ENCODE results near the gene PARP6. TPM values are rescaled to one million over a fixed set of nuclear protein-coding genes. Genes with fewer than 3 reads are reported as not detected.

Gene PARP6
- total and polyA plus RNA-seq, 9 of the 15 experiments (the other 6 are each of a cell fraction or from before 2014, with no cell fraction given), result 14.8 to 83.2 (median 28.3) TPM

DNA sequence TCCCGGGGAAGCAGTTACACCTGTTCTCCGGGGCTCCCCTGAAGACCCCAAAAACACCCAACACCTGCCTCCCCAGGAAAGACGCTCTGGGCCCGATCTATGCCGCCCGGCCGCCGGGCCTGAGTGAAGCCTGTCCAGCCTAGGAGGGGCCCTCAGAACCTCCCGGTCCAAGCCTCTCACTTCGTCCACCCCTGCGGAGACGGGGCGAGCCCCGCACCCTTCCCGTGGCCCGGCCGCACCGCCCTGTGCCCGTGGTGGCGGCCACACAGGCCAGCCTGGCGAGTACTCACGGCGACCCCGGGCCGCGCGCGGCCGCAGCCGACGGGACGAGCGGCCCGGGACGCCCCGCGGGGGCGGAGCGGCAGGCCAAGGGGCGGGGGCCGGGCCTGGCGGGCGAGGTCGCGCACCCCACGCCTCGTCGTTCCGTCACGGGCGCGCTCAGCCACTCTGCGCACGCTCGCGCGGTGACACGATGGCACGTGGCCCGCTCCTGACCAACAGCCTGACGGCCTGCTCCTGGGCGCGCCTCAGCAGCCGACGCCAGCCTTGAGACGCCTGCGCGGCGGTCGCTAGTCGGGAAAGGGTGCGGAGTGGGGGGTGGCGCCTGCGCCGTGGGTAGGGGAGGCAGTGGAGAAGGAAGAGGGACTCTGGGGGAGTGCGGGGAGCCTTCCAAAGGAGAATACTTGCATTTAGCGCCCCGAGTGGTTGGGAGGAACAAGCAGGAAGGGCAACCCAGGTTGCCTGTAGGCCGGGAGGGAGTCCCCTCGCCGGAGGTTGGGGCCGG is at the start of gene PARP6 (continued):
- TF ChIP-seq, protein P1, sequence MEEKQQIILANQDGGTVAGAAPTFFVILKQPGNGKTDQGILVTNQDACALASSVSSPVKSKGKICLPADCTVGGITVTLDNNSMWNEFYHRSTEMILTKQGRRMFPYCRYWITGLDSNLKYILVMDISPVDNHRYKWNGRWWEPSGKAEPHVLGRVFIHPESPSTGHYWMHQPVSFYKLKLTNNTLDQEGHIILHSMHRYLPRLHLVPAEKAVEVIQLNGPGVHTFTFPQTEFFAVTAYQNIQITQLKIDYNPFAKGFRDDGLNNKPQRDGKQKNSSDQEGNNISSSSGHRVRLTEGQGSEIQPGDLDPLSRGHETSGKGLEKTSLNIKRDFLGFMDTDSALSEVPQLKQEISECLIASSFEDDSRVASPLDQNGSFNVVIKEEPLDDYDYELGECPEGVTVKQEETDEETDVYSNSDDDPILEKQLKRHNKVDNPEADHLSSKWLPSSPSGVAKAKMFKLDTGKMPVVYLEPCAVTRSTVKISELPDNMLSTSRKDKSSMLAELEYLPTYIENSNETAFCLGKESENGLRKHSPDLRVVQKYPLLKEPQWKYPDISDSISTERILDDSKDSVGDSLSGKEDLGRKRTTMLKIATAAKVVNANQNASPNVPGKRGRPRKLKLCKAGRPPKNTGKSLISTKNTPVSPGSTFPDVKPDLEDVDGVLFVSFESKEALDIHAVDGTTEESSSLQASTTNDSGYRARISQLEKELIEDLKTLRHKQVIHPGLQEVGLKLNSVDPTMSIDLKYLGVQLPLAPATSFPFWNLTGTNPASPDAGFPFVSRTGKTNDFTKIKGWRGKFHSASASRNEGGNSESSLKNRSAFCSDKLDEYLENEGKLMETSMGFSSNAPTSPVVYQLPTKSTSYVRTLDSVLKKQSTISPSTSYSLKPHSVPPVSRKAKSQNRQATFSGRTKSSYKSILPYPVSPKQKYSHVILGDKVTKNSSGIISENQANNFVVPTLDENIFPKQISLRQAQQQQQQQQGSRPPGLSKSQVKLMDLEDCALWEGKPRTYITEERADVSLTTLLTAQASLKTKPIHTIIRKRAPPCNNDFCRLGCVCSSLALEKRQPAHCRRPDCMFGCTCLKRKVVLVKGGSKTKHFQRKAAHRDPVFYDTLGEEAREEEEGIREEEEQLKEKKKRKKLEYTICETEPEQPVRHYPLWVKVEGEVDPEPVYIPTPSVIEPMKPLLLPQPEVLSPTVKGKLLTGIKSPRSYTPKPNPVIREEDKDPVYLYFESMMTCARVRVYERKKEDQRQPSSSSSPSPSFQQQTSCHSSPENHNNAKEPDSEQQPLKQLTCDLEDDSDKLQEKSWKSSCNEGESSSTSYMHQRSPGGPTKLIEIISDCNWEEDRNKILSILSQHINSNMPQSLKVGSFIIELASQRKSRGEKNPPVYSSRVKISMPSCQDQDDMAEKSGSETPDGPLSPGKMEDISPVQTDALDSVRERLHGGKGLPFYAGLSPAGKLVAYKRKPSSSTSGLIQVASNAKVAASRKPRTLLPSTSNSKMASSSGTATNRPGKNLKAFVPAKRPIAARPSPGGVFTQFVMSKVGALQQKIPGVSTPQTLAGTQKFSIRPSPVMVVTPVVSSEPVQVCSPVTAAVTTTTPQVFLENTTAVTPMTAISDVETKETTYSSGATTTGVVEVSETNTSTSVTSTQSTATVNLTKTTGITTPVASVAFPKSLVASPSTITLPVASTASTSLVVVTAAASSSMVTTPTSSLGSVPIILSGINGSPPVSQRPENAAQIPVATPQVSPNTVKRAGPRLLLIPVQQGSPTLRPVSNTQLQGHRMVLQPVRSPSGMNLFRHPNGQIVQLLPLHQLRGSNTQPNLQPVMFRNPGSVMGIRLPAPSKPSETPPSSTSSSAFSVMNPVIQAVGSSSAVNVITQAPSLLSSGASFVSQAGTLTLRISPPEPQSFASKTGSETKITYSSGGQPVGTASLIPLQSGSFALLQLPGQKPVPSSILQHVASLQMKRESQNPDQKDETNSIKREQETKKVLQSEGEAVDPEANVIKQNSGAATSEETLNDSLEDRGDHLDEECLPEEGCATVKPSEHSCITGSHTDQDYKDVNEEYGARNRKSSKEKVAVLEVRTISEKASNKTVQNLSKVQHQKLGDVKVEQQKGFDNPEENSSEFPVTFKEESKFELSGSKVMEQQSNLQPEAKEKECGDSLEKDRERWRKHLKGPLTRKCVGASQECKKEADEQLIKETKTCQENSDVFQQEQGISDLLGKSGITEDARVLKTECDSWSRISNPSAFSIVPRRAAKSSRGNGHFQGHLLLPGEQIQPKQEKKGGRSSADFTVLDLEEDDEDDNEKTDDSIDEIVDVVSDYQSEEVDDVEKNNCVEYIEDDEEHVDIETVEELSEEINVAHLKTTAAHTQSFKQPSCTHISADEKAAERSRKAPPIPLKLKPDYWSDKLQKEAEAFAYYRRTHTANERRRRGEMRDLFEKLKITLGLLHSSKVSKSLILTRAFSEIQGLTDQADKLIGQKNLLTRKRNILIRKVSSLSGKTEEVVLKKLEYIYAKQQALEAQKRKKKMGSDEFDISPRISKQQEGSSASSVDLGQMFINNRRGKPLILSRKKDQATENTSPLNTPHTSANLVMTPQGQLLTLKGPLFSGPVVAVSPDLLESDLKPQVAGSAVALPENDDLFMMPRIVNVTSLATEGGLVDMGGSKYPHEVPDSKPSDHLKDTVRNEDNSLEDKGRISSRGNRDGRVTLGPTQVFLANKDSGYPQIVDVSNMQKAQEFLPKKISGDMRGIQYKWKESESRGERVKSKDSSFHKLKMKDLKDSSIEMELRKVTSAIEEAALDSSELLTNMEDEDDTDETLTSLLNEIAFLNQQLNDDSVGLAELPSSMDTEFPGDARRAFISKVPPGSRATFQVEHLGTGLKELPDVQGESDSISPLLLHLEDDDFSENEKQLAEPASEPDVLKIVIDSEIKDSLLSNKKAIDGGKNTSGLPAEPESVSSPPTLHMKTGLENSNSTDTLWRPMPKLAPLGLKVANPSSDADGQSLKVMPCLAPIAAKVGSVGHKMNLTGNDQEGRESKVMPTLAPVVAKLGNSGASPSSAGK (IDR thresholded peaks at IDR 0.05), result peak; percentile 97
- TF ChIP-seq, protein P2, sequence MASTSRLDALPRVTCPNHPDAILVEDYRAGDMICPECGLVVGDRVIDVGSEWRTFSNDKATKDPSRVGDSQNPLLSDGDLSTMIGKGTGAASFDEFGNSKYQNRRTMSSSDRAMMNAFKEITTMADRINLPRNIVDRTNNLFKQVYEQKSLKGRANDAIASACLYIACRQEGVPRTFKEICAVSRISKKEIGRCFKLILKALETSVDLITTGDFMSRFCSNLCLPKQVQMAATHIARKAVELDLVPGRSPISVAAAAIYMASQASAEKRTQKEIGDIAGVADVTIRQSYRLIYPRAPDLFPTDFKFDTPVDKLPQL (IDR thresholded peaks at IDR 0.05; ENCODE audit: extremely low read depth, insufficient read length), result no peak
- TF ChIP-seq ZNF668 (CRISPR knock-in tag; IDR thresholded peaks at IDR 0.05) (0 out of 2 replicates have a peak, but pooled peaks have one; percentile 18), ZNF121 (CRISPR knock-in tag; conservative IDR thresholded peaks at IDR 0.05) (no peak), HDAC2 (IDR thresholded peaks at IDR 0.05) (0 out of 2 replicates have a peak, but pooled peaks have one; percentile 14), PHB2 (IDR thresholded peaks at IDR 0.05; ENCODE audit: low read depth) (no peak), CREM (IDR thresholded peaks at IDR 0.05; ENCODE audit: low read depth) (peak; percentile 89), ELF2 (CRISPR knock-in tag; IDR thresholded peaks at IDR 0.05) (0 out of 2 replicates have a peak, but pooled peaks have one; percentile 20), SMARCE1 (IDR thresholded peaks at IDR 0.05) (0 out of 2 replicates have a peak, but pooled peaks have one; percentile 22), OTX1 (CRISPR knock-in tag; IDR thresholded peaks at IDR 0.05) (0 out of 2 replicates have a peak, but pooled peaks have one; percentile 42)
- TF ChIP-seq, protein P3, sequence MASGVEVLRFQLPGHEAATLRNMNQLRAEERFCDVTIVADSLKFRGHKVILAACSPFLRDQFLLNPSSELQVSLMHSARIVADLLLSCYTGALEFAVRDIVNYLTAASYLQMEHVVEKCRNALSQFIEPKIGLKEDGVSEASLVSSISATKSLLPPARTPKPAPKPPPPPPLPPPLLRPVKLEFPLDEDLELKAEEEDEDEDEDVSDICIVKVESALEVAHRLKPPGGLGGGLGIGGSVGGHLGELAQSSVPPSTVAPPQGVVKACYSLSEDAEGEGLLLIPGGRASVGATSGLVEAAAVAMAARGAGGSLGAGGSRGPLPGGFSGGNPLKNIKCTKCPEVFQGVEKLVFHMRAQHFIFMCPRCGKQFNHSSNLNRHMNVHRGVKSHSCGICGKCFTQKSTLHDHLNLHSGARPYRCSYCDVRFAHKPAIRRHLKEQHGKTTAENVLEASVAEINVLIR (CRISPR knock-in tag; IDR thresholded peaks at IDR 0.05), result peak; percentile 78
- TF ChIP-seq, protein P4, sequence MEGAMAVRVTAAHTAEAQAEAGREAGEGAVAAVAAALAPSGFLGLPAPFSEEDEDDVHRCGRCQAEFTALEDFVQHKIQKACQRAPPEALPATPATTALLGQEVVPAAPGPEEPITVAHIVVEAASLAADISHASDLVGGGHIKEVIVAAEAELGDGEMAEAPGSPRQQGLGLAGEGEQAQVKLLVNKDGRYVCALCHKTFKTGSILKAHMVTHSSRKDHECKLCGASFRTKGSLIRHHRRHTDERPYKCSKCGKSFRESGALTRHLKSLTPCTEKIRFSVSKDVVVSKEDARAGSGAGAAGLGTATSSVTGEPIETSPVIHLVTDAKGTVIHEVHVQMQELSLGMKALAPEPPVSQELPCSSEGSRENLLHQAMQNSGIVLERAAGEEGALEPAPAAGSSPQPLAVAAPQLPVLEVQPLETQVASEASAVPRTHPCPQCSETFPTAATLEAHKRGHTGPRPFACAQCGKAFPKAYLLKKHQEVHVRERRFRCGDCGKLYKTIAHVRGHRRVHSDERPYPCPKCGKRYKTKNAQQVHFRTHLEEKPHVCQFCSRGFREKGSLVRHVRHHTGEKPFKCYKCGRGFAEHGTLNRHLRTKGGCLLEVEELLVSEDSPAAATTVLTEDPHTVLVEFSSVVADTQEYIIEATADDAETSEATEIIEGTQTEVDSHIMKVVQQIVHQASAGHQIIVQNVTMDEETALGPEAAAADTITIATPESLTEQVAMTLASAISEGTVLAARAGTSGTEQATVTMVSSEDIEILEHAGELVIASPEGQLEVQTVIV (CRISPR knock-in tag; IDR thresholded peaks at IDR 0.05; ENCODE audit: borderline replicate concordance), result no peak
